IPS-18a (cell line): ENCODE results near the gene NUP153.

Source experiments
- H3K27ac ChIP-seq: one replicate; pipeline ENCODE4 v1.5.1; 2013; ENCODE audit warnings: low read length
- H3K27me3 ChIP-seq: one replicate; pipeline ENCODE4 v1.6.1; 2013; ENCODE audit warnings: mild to moderate bottlenecking, low read length; ENCODE audit not compliant: control insufficient read depth, insufficient read depth
- H3K36me3 ChIP-seq: one replicate; pipeline ENCODE4 v1.6.1; 2013; ENCODE audit warnings: low read depth, low read length; ENCODE audit not compliant: control insufficient read depth
- H3K4me1 ChIP-seq: one replicate; pipeline ENCODE4 v1.6.1; 2013; ENCODE audit warnings: low read depth, low read length; ENCODE audit not compliant: control insufficient read depth
- H3K4me3 ChIP-seq: one replicate; pipeline ENCODE4 v1.5.1; 2013; ENCODE audit warnings: low read length
- H3K9ac ChIP-seq: one replicate; pipeline ENCODE4 v1.6.1; 2013; ENCODE audit warnings: mild to moderate bottlenecking, low read length, moderate library complexity
- H3K9me3 ChIP-seq: one replicate; pipeline ENCODE4 v1.6.1; 2013; ENCODE audit warnings: low read depth, low read length; ENCODE audit not compliant: control insufficient read depth

NUP153 gene

DNA sequence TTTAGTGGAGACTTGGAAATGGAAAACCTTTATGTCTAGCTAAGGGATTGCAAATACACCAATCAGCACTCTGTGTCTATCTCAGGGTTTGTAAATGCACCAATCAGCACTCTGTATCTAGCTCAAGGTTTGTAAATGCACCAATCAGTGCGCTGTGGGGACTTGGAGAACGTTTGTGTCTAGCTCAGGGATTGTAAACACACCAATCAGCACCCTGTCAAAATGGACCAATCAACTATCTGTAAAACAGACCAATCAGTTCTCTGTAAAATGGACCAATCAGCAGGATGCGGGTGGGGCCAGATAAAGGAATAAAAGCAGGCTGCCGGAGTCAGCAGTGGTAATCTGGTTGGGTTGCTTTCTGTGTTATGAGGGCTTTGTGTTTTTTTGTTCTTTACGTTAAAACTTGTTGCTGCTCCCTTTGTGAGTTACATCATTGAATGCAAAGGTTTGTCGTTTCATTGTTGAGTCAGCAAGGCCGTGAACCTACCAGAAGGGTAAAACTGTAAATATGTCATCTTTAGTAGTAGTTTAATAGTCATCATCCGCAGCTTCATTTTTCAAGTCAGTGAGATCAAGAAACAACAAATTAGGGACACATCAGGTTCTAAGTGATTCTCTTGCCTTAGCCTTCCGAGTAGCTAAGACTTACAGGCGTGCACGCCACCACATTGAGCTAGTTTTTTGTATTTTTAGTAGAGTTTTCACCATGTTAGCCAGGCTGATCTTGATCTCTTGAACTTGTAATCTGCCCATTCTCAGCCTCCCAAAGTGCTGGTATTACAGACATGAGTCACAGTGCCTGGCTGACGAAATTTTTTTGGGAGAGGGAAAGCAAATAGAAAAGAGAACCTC, 22.7 kb upstream of the NUP153 start:
- H3K4me1 ChIP-seq: peaks cover 5% of the 10 kb centered on the region
- H3K27me3 ChIP-seq: no peaks in the 10 kb centered on the region
- no peaks in the 10 kb centered on the region for H3K9me3 ChIP-seq
- no peak overlapping the region for H3K9ac ChIP-seq
- H3K27ac ChIP-seq: no peak overlapping the region
- no peak overlapping the region for H3K4me3 ChIP-seq
- no peaks in the 10 kb centered on the region for H3K36me3 ChIP-seq

DNA sequence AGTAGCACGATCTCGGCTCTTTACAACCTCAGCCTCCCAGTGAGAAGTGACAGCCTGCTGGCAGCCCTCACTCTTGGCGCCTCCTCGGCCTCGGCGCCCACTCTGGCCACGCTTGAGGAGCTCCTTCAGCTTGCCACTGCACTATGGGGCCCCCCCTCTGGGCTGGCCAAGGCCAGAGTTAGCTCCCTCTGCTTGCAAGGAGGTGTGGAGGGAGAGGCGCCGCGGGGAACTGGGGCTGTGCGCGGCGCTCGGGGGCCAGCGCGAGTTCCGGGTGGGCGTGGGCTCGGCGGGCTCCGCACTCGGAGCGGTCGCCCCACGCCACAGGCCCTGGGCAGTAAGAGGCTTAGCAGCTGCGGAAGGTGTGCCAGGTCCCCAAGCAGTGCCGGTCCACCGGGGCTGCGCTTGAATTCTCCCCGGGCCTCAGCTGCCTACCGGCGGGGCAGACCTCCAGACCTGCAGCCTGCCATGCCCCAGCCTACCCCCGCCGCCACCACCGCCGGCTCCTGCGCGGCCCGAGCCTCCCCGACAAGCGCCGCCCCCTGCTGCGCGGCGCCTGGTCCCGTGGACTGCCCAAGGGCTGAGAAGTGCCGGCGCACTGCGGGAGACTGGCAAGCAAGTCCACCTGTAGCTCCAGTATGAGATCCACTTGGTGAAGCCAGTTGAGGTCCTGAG, 22.0 kb upstream of the NUP153 start:
- no peaks in the 10 kb centered on the region for H3K9me3 ChIP-seq

DNA sequence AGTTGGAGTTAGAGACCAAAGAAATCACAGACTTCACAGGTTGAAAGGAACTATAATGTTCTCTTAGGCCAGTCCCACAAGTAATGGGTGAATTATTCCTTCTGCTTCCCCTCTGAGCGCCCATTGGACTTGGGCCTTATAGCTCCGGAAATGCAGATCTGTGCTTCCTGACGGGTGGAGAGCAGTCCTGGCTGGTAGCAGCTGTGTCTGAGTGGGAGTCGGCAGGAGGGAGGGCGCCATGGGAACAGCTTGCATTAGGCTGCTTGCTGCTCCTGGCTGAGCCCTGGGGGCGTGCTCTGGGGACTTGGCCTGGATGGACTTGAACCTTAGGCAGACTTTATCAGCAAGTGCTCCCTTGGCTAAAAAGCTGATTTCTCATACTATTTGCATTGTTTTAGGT, 18.4 kb upstream of the NUP153 start:
- Histone ChIP-seq H3K4me1 (peaks cover 5% of the 10 kb centered on the region), H3K36me3 (no peaks in the 10 kb centered on the region), H3K27ac (no peak overlapping the region), H3K27me3 (no peaks in the 10 kb centered on the region), H3K4me3 (no peak overlapping the region), H3K9me3 (no peaks in the 10 kb centered on the region), H3K9ac (no peak overlapping the region)

More for the DNA sequence above, 22.0 kb upstream of the NUP153 start:
- Histone ChIP-seq H3K27me3 (no peaks in the 10 kb centered on the region), H3K4me1 (peaks cover 5% of the 10 kb centered on the region), H3K4me3 (no peak overlapping the region), H3K27ac (no peak overlapping the region), H3K36me3 (no peaks in the 10 kb centered on the region), H3K9ac (no peak overlapping the region)

DNA sequence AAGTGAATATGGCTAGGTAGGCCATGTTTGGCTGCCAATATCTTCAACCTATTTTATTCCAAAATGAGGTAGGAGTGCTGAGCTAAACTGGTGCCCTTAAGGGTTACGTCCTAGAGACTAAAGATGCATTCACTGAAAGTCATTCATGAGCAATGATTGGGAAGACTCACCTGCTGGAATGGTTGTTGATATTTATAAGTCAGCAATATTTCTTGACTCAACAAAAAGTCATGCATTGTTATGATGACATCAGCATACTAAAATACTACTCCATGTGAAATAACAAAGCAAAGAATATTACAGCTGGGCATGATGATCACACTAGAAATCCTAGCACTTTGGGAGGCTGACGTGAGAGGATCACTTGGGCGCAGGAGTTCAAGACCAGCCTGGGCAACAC, 17.6 kb upstream of the NUP153 start:
- H3K9me3 ChIP-seq: no peaks in the 10 kb centered on the region
- H3K4me1 ChIP-seq: peaks cover 5% of the 10 kb centered on the region
- H3K27ac ChIP-seq: no peak overlapping the region
- no peaks in the 10 kb centered on the region for H3K36me3 ChIP-seq
- no peaks in the 10 kb centered on the region for H3K27me3 ChIP-seq
- H3K4me3 ChIP-seq: no peak overlapping the region
- H3K9ac ChIP-seq: no peak overlapping the region

DNA sequence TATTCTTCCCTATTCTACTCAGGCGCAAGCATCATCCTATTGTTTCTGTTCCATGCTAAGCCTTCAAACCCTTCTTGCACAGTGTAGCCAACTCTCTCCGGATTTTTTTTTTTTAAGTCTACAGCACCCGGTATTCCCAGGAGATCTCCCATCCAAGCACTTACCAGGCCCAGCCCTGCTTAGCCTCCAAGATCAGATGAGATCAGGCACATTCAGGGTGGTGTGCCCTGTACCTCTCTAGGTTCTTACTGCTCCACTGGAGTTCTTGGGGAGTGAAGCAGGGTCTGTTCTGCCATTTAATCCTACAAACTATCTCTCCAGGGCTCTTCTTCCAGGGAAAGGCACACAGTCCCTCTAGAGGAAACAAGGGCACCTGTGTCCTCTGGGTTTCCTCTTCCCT, 14.9 kb upstream of the NUP153 start:
- Histone ChIP-seq H3K36me3 (no peaks in the 10 kb centered on the region), H3K4me3 (no peak overlapping the region), H3K27me3 (no peaks in the 10 kb centered on the region), H3K9ac (no peak overlapping the region), H3K27ac (no peak overlapping the region), H3K4me1 (peaks cover 5% of the 10 kb centered on the region), H3K9me3 (no peaks in the 10 kb centered on the region)

DNA sequence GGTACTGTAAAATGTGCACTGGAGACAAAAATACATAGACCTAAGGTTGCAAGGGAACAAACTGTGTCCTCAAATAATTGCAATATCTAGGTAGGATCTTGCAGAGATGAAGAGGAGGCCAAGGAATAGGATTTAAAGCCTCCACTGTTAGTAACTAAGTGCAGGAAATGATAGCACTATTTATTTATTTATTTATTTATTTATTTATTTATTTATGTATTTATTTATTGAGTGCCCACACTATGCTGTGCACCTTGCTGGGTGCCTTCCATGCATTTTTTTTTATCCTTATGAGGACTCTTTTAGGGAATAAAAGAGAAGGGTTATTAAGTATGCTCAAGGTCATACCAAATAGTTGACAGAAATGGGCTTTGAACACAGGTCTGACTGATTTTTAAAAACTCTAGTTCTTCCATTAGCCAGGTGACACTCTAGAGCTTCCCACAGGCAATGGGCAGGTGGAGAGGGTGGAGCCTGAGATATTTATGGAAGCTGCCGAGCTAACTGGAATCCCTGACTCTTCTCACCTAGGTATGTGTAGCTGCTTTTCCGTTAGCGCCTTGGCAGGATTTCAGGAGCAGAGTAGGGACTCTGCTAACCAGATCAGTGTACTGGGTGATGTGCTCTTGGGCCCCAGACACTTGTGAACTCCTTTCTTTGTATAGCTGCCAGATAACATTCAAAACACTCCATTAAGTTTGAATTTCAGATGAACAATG, 12.8 kb upstream of the NUP153 start:
- Histone ChIP-seq H3K9me3 (no peaks in the 10 kb centered on the region), H3K9ac (no peak overlapping the region), H3K27me3 (no peaks in the 10 kb centered on the region), H3K4me3 (no peak overlapping the region), H3K27ac (no peak overlapping the region), H3K4me1 (no peaks in the 10 kb centered on the region), H3K36me3 (no peaks in the 10 kb centered on the region)

DNA sequence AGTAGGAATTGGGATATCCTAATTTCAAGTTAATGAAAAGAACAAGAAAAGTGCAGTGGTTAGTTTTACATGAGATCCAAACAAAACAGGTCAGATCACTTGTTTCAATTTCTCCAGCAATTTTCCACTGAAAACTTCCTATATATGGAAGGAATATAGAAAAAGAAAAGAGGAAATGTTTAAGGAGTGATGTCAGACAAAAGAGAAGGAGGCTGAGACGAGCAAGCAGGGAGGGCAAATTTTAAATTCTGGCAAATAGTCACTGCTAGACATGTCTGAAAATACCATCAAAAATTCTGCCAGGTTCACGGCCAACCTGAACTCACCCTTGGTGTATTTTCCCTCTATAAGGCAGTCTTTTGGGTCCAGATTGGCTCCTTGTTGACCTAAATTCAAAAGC, 9.5 kb upstream of the NUP153 start:
- no peak overlapping the region for H3K27ac ChIP-seq

DNA sequence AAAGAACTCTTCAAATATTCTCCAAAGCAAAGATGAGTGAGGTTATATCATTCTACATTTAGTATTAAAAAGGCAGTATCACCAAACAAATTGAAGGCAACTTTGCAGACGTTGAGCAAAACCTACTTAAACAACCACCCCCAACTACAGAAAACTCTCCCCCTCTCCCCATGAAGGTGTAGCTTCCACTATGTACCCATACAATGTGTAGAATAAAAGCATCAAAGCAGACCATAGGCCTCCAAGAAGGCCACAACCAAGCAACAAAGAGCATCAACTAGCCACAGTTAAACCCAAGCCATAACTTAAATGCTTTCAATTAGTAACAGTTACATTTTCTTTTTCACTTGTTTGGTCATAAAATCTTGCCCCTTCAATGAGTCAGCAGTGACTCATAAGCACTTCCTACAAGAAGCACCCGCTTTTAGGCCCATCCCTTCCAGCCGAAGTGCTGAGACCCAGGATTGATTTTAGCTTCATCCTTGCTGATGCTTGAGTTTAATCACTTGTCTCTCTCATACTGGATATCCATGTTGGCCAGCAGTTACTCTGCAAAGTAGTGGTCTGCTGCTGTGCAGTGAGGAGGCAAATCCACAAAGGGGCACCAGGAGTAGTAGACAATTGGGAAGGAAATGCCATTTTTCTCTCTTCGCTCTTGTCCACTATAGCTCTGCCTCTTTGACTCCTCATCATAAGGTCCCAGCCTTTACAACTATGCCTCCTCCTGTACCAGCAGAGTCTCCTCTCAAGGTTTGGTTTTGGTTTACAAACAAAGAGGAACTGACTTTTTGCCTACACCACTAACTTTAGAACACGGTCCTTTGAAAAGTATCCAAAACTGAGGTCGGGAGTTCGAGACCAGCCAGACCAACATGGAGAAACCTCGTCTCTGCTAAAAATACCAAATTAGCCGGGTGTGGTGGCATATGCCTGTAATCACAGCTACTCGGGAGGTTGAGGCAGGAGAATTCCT, 8.4 kb upstream of the NUP153 start:
- Histone ChIP-seq H3K27ac (no peak overlapping the region), H3K9ac (no peak overlapping the region), H3K36me3 (no peaks in the 10 kb centered on the region), H3K4me3 (no peak overlapping the region), H3K4me1 (peaks cover 6% of the 10 kb centered on the region), H3K9me3 (no peaks in the 10 kb centered on the region), H3K27me3 (no peaks in the 10 kb centered on the region)

More for the DNA sequence above, 9.5 kb upstream of the NUP153 start:
- Histone ChIP-seq H3K4me1 (peaks cover 6% of the 10 kb centered on the region), H3K4me3 (no peak overlapping the region), H3K9me3 (no peaks in the 10 kb centered on the region), H3K27me3 (no peaks in the 10 kb centered on the region), H3K36me3 (no peaks in the 10 kb centered on the region), H3K9ac (no peak overlapping the region)

DNA sequence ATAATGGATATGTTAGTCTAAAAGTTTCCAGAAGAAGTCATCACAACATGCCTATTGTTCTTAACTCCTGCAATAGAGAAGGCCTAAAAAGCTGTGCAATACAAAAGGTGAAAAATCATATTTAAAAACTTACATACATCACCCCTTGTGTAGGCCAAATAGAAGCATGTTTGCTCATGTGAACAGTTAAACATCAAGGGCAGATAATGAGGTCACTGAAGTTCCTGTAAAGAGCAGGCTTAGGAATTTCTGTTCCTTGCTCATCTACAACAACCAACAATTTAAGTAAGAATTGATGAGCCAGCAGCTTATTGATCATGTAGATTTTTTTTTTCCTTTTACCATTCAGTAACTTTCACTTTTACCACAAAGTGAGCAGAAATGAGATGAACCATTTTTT, 7.5 kb upstream of the NUP153 start:
- no peaks in the 10 kb centered on the region for H3K36me3 ChIP-seq
- H3K9me3 ChIP-seq: no peaks in the 10 kb centered on the region
- H3K4me1 ChIP-seq: peaks cover 6% of the 10 kb centered on the region
- H3K4me3 ChIP-seq: no peak overlapping the region
- H3K27ac ChIP-seq: no peak overlapping the region
- H3K9ac ChIP-seq: no peak overlapping the region
- no peaks in the 10 kb centered on the region for H3K27me3 ChIP-seq

DNA sequence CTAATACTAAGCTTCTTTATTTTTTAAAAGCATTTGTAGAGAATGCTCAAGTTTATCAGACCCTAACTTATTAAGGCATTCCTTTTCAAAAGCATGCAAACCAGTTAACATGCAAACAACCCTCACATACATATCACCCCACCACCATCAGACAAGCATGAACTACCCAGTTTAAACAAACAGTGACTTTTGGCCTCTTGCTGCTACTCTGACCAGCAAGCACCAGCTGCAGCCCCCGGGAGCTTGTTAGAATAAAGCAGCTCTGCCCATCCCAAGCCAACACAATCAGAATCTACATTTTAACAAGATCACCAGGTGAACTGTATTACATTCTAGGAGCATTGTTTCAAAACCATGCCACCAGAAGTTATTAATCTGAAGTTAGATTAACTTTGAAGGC, 5.9 kb upstream of the NUP153 start:
- no peak overlapping the region for H3K27ac ChIP-seq
- no peaks in the 10 kb centered on the region for H3K27me3 ChIP-seq
- H3K9ac ChIP-seq: no peak overlapping the region
- H3K9me3 ChIP-seq: no peaks in the 10 kb centered on the region
- H3K4me3 ChIP-seq: no peak overlapping the region
- H3K36me3 ChIP-seq: no peaks in the 10 kb centered on the region
- peaks cover 6% of the 10 kb centered on the region for H3K4me1 ChIP-seq

DNA sequence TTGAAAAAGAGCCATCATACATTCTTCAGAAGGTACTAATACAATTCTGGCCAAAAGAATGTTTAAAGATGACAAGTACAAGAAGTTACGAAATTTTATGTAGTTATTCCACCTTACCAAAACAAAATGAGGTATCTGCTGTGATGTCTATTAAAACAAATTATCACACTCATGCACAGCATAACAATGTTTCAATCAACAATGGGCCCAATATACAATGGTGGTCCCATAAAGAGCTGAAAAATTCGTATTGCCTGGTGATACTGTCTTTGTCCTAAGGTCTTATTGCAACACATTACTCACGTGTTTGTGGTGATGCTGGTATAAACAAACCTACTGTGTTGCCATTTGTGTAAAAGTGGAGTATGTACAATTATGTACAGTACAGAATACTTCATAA, 3.6 kb upstream of the NUP153 start:
- H3K27ac ChIP-seq: no peak overlapping the region
- H3K4me1 ChIP-seq: peaks cover 10% of the 10 kb centered on the region
- no peaks in the 10 kb centered on the region for H3K9me3 ChIP-seq
- H3K27me3 ChIP-seq: no peaks in the 10 kb centered on the region
- no peak overlapping the region for H3K4me3 ChIP-seq
- H3K9ac ChIP-seq: no peak overlapping the region
- H3K36me3 ChIP-seq: no peaks in the 10 kb centered on the region
